ENCODE data around the gene NR2C2AP. TPM values are rescaled to one million over a fixed set of nuclear protein-coding genes. Genes with fewer than 3 reads are reported as not detected.

Gene NR2C2AP
- total and polyA plus RNA-seq, 2 donors (not counting 1 experiment from before 2014, with no cell fraction given): 27.4 to 29.3 TPM

GRCh38 chr19:19206938-19207337, 3.7 kb upstream of the NR2C2AP start:
- H3K27ac Mint-ChIP-seq: peak overlapping the region; percentile 37
- CTCF ChIA-PET: no interaction called here
- peaks cover 27 to 33% of the 10 kb centered on the region in 2 donors for H3K4me1 ChIP-seq (ENCODE audit: control insufficient read depth in 2 of 2, insufficient read depth in 2 of 2, low read length in 2 of 2)
- no peak for TF ChIP-seq EZH2 (IDR thresholded peaks at IDR 0.05; ENCODE audit: borderline replicate concordance, insufficient read depth, low read depth, low read length, poor library complexity, severe bottlenecking)
- TF ChIP-seq CTCF (IDR thresholded peaks at IDR 0.05): no peak
- ATAC-seq (ENCODE audit: low read depth) (no peak), DNase-seq (no peak)
- peaks cover 30% of the 10 kb centered on the region for H3K4me1 Mint-ChIP-seq
- peaks cover 3% of the 10 kb centered on the region for H3K9me3 Mint-ChIP-seq (ENCODE audit: insufficient read depth)
- H3K27ac ChIP-seq (ENCODE audit: low read length in 2 of 2): no peak overlapping the region
- 59% methylated on average over 5 of the region's 5 CpGs for WGBS (ENCODE audit: insufficient coverage)
- H3K4me2 ChIP-seq (replicated peaks; ENCODE audit: low read depth, low read length, poor library complexity, severe bottlenecking): peak overlapping the region; percentile 36
- H3K9ac ChIP-seq (ENCODE audit: low read length): no peak overlapping the region
- H2AFZ ChIP-seq (ENCODE audit: insufficient read depth, low read depth, low read length, poor library complexity, severe bottlenecking): no peak overlapping the region
- peaks cover 20% of the 10 kb centered on the region for H3K27me3 Mint-ChIP-seq
- peak overlapping the region; percentile 49 for H3K4me3 Mint-ChIP-seq
- H3K27me3 ChIP-seq (replicated peaks in 1 of 4; ENCODE audit: control extremely low read depth in 1 of 4, control insufficient read depth in 3 of 4, insufficient read depth in 4 of 4, low read length in 3 of 4): peaks cover 0 to 27% (median 11%) of the 10 kb centered on the region in 4 experiments
- no peaks in the 10 kb centered on the region for H4K20me1 ChIP-seq (ENCODE audit: control insufficient read depth, insufficient read depth, low read length, poor library complexity, severe bottlenecking)
- H3K79me2 ChIP-seq (ENCODE audit: control insufficient read depth, insufficient read depth, low read length): peaks cover 17% of the 10 kb centered on the region
- POLR2A ChIA-PET: no interaction called here
- H3K36me3 ChIP-seq (replicated peaks in 1 of 2; ENCODE audit: control extremely low read depth in 1 of 2, control insufficient read depth in 1 of 2, extremely low read depth in 1 of 2, insufficient read depth in 2 of 2, low read length in 1 of 2): no peaks in the 10 kb centered on the region
- H3K9me3 ChIP-seq (ENCODE audit: control extremely low read depth in 1 of 3, control insufficient read depth in 2 of 3, insufficient read depth in 1 of 3, low read length in 2 of 3): peaks cover 0 to 14% (median 4%) of the 10 kb centered on the region in 3 donors
- no peak overlapping the region for H3K4me3 ChIP-seq (ENCODE audit: control extremely low read depth in 1 of 5, extremely low read depth in 1 of 5, insufficient read depth in 1 of 5, low read depth in 2 of 5, low read length in 4 of 5)
- intact Hi-C loops (cut with micrococcal nuclease): loop anchor here (1.0 kb wide), 1 partner anchor 14 kb away; no protein-coding TSS in a partner anchor

- Histone ChIP-seq H3K9ac (ENCODE audit: low read length) (no peak overlapping the region), H3K36me3 (replicated peaks in 1 of 2; ENCODE audit: control extremely low read depth in 1 of 2, control insufficient read depth in 1 of 2, extremely low read depth in 1 of 2, insufficient read depth in 2 of 2, low read length in 1 of 2) (no peaks in the 10 kb centered on the region), H3K9me3 (ENCODE audit: control extremely low read depth in 1 of 3, control insufficient read depth in 2 of 3, insufficient read depth in 1 of 3, low read length in 2 of 3) (peaks cover 0 to 14% (median 4%) of the 10 kb centered on the region in 3 donors), H3K27ac (ENCODE audit: low read length in 2 of 2) (no peak overlapping the region), H3K4me2 (replicated peaks; ENCODE audit: low read depth, low read length, poor library complexity, severe bottlenecking) (no peak overlapping the region), H3K27me3 (replicated peaks in 1 of 4; ENCODE audit: control extremely low read depth in 1 of 4, control insufficient read depth in 3 of 4, insufficient read depth in 4 of 4, low read length in 3 of 4) (peaks cover 0 to 18% (median 4%) of the 10 kb centered on the region in 4 experiments), H2AFZ (ENCODE audit: insufficient read depth, low read depth, low read length, poor library complexity, severe bottlenecking) (no peak overlapping the region), H3K4me1 (ENCODE audit: control insufficient read depth in 2 of 2, insufficient read depth in 2 of 2, low read length in 2 of 2) (peaks cover 23 to 33% of the 10 kb centered on the region in 2 donors), H3K4me3 (ENCODE audit: control extremely low read depth in 1 of 5, extremely low read depth in 1 of 5, insufficient read depth in 1 of 5, low read depth in 2 of 5, low read length in 4 of 5) (no peak overlapping the region), H3K79me2 (ENCODE audit: control insufficient read depth, insufficient read depth, low read length) (peaks cover 17% of the 10 kb centered on the region), H4K20me1 (ENCODE audit: control insufficient read depth, insufficient read depth, low read length, poor library complexity, severe bottlenecking) (no peaks in the 10 kb centered on the region)
- peaks cover 3% of the 10 kb centered on the region for H3K9me3 Mint-ChIP-seq (ENCODE audit: insufficient read depth)
- H3K4me1 Mint-ChIP-seq: peaks cover 30% of the 10 kb centered on the region
- peaks cover 14% of the 10 kb centered on the region for H3K27me3 Mint-ChIP-seq
- ATAC-seq (ENCODE audit: low read depth): no peak
- H3K27ac Mint-ChIP-seq: no peak overlapping the region
- ChIA-PET CTCF (no interaction called here), POLR2A (interaction anchor here (0.6 kb wide), 1 partner anchor 9 kb away, joined by 3 read pairs; no protein-coding TSS in a partner anchor)
- DNase-seq: peak; percentile 2
- WGBS (ENCODE audit: insufficient coverage): 68% methylated on average over 11 of the region's 14 CpGs
- intact Hi-C loops (cut with micrococcal nuclease): no loop called here
- TF ChIP-seq EZH2 (IDR thresholded peaks at IDR 0.05; ENCODE audit: borderline replicate concordance, insufficient read depth, low read depth, low read length, poor library complexity, severe bottlenecking) (no peak), CTCF (IDR thresholded peaks at IDR 0.05) (no peak)
- no peak overlapping the region for H3K4me3 Mint-ChIP-seq
These were observed 2.5 kb upstream of the NR2C2AP start for GRCh38 chr19:19205416-19206410.
